Skeletal muscle cell (primary cell): ENCODE data around the gene TMEM35A.
"Not testable (repeated sequence)": the region's sequence is repeated elsewhere in the genome, so short reads cannot be mapped to it uniquely, and the experiment has no call there.

Source experiments
- DNase-seq: peaks from one replicate; pipeline ENCODE4 v3.0.0-alpha.2; 2010; ENCODE audit warnings: low read depth
- H3K4me3 ChIP-seq: 2 replicates; pipeline ENCODE4 v1.5.1; 2011; ENCODE audit warnings: low read depth, mild to moderate bottlenecking, control low read depth, low read length, moderate library complexity

The TMEM35A gene, protein sequence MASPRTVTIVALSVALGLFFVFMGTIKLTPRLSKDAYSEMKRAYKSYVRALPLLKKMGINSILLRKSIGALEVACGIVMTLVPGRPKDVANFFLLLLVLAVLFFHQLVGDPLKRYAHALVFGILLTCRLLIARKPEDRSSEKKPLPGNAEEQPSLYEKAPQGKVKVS

DNA sequence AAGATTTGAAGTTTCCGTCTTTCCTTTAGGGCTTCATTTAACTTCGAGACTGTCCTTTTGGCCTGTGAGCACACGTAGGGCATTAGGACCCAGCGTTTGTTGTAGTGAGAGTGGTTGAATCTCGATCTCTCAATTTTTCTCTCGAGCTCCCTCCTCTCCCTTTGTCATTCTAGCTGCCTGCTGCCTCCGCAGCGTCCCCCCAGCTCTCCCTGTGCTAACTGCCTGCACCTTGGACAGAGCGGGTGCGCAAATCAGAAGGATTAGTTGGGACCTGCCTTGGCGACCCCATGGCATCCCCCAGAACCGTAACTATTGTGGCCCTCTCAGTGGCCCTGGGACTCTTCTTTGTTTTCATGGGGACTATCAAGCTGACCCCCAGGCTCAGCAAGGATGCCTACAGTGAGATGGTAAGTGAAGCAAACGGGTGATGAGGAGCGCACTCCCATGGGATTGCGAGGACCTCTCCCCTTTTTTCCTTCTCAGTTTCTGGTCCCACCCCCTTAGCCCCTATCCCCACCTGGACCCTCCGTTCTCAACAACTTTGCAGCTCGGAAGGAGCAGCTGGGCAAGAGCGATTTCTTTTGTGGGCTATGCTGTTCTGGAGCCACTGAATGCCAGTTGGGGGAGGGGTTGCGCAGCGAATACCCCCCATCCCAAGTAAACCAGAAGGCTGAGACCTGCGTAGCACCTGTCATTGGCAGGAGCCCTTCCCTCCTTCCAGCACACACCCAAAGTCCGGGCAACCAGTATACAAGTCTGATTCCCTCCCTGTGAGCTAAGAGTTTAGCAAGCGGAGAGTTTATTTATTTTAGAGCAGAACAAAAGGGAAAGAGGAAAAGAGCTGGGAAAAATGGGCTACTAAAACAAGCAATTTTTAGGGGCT, at the start of gene TMEM35A:
TSS of gene TMEM35A (plus strand) at position 164 of the 883 bp plus-strand sequence. CDS start at position 288, 124 bp downstream.
- DNase-seq = no peak
- peak within 1 kb of the TSS; percentile 52 for H3K4me3 ChIP-seq

DNA sequence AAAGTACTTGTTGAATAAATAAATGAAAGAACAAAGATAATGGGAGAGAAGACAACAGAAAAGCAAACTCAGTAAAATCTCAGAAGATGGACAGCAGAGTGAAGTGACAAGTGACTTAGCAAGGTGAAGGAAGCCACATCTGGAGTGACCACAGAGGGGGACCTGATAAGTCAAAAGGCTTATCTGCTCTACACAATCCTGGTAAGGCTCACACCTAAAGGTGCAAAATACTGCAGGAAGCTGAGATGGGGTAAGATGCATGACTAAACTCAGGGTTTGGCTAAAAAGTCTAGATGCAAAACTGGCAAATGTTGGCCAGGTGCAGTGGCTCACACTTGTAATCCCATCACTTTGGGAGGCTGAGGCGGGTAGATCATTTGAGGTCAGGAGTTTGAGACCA, 49.0 kb upstream of the TMEM35A start:
- H3K4me3 ChIP-seq = no peak overlapping the region
- DNase-seq = no peak

DNA sequence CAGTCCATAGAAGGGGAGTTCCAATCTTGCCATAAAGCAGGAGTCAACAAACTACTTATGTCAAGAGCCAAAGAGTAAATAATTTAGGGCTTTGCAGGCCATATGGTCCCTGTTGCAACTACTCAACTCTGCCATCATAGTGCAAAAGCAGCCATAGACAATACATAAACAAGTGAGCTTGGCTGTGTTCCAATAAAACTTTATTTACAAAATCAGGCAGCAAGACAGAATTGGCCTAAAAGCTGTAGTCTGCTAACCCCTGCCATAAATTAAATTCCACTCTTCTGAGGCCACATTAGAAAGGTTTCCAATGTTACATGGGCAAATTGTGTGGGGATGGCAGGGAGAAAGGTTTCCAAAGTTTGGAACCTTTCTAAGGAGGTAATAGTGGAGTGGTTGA, 41.4 kb upstream of the TMEM35A start:
- no peak overlapping the region for H3K4me3 ChIP-seq
- DNase-seq = no peak

DNA sequence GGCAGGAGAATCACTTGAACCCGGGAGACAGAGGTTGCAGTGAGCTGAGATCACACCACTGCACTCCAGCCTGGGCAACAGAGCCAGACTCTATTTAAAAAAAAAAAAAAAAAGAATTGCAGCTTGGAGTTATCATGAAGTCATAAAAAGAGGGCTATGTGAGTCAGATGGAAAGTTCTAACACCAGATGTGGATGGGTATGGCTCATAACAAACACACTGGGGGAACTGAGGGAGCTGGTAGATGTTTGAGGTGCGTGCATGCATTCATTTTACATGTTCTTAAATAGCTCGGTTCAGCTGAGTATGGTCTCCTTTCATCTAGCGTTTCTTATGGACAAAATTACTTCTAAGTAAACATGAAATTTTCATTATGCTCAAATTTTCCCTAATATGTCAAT, 38.5 kb upstream of the TMEM35A start:
- DNase-seq = no peak
- no peak overlapping the region for H3K4me3 ChIP-seq

DNA sequence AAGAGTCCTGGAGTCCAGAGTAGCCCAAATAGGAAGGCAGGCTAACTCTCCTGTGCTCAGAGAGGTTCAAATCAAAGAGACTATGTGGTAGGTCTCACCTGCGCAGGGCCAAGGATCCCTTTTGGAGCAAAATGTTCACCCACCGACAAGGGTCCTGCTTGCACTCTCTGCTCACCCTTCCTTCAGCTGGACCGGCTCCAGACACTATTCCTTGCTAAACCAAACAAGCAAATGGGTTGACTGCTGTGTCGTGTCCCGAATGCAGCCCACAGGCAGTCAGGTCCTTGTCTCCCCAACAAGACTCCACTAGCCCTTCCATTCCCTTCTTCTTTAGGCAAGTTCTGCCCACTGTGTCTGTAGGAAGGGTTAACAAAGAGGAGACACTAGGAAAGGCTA, 27.5 kb upstream of the TMEM35A start:
- DNase-seq = no peak
- H3K4me3 ChIP-seq = peak overlapping the region; percentile 60

DNA sequence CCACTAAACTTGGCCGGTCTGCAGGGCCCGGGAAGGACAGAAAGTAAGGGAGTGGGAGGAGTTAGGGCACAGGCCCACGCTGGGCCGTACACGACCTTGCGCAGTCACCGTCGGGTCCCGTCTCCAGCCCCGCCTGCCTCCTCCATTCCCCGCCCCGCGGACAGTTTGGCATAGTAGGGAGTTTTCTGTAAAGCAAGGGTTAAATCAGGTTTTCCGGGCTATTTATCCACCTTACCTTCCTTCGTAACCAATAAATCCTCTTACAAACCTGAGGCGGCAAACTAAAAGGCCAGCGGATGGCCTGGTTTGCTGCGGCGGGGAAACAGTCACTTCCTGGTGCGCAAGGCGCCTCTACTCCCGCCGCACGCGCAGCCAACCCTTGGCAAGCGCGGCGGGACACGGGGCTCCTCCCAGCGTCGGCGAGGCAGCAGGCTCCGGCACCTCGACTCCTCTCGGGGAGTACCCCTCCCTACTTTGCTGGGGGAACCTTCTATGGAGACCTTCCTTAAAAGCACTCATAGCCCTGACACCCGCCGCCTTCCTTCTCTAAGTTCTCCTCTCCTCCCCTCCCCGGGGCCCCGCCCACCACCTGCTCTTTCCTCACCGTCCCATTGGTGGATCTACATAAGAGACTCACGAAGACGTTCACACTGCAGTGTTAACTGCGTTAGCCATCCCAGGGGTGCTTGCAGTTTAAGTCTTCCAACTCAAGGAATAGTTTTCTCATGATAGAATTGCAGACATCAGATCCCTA, 27.0 kb upstream of the TMEM35A start, which contains the start of gene TRMT2B:
TSS of gene TRMT2B (minus strand) at position 563 of the 754 bp plus-strand sequence. CDS start 9,822 bp downstream, outside the sequence.
- peak; percentile 19 for DNase-seq
- H3K4me3 ChIP-seq = peak within 1 kb of the TSS; percentile 60

DNA sequence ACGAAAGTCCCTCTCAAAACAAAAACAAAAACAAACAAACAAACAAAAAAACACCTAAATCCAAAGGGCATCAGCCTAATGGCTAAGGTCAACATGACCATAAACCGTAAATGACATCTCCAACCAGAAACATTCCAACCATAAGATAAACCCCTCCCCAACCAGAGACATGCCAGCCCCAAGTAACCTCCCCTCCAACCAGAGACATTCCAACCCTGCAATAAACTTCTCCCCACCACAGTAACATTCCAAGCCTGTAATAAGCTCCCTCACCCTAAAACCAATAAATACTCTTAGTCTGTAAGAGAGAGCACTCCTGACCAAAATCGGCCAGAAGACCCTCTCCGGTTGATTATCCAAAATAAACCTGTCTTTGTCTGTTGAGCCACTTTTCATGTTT, 22.1 kb upstream of the TMEM35A start:
- not testable (repeated sequence) for H3K4me3 ChIP-seq, DNase-seq

DNA sequence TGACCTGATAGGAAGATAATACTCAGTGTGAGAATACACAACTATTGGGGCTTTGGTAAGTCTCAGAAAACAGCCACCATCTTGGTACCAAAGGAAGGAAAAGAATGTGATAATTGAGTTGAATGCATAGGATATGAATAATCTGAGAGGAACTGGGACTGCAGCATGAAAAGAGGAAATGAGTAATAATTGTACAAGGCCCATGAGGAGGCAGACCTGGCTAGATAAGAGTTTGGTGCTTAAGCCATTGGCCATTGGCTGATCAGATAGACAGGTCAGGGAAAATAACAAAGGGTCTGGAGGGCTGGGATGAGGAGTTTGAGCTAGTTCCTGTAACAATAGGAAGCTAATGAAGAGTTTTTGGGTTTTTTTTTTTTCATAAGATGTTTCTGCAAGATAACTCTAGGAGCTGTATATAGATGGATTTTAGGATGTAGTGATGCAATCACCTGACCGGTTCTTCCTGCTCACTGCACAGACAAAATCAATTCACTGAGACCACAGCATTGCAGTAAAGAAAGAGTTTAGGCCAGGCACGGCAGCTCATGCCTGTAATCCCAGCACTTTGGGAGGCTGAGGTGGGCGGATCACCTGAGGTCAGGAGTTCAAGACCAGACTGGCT, 21.5 kb upstream of the TMEM35A start:
- H3K4me3 ChIP-seq = no peak overlapping the region
- DNase-seq = no peak

DNA sequence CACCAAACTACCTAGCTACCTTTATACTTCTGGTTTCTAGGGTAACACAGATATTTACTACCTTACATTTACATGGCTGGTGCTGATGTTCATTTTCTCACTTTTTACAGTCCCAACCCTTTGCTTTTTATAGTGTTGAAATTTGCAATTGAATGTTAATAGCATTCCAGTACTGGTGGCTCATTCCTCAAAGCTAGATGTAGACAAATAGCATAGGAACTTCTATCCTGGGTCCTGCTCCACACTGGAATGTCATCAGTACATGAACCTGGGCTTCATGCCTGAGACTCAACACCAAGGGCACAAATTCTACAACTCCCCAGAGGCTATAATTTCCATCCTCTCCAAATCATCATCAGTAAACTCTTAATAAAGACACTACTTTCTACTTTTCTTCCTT, 16.5 kb upstream of the TMEM35A start:
- DNase-seq = no peak
- no peak overlapping the region for H3K4me3 ChIP-seq

DNA sequence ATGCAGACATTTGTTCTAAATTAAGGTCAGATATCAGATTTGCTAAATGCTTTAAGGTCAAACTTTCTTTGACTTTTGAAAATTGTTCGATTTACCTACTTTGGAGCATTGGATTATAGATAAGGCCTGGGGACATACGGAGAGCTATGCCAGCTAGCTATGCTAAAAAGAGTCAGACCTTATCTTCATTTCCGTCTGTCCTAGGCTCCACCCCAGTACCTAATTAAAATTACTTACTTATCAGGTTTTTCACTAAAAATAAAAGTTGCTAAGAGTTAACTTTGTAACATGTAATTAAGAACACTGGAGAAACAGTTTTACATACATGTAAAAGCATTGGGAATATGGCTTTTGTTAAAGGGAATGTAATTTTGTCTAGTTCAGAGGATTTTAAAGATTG, 7.1 kb upstream of the TMEM35A start:
- H3K4me3 ChIP-seq = no peak overlapping the region
- no peak for DNase-seq

DNA sequence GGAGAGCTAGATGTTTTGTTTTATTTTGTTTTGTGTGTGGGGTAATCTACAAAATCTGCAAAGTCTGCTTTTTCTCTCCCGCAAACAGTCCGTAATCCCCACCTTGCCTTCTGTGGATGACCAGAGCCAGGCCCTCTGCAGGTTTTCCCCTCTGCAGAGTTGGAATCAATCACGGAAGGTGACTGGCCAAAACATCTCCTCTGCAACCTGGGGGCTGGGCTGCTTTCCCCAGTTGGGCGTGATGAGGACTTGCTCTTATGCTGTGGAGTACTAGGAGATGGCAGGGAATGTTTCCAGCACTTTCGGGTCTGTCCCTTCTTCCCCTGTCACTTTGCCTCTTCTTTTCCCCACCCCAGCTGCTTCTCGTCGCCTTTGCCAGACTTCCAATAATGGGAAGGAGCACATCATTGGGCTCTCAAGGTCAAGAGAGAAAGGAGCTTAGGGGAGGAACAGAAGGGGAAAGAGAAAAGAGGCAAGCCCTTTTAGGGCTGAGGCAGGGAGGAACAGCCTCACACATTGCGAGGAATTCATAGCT, 1.1 kb downstream of the TMEM35A start:
- H3K4me3 ChIP-seq = peak overlapping the region; percentile 52
- no peak for DNase-seq

DNA sequence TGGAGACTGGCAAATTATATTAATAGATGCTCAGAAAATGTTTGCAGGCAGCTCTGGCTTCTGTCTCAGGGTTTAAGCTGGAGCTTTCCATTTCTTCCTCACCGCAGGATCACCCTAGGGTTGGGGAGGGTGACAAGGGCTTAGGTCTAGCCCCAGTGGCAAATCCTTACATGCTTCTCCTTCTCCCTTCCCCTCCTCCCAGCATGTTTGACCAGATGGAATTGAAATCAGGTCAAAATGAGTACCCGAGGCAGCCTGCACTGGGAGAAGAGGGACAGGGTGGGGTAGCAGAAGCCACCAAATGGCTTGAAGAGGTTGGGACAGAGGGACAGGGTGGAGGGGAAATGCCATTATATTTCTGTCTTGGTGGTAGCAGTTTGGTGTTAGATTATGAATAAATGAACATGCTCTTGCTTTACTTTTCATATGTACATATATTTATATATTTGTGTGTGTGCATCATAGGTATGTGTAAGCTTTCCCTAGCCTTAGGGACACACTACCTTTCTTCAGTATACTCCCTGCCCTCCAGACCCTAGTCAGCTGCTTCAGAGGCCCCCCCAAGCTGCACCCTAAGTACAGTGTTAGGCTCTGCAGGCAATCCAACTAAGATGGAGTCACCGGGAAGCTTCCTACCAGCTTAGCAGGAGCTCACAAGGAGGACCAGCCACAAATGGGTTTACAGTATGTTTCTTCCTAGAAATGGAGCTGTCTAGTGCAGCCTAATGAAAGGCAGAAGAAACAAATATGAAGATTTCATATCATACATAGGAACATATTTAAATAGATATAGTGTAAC, 1.8 kb downstream of the TMEM35A start:
- no peak for DNase-seq
- H3K4me3 ChIP-seq = peak overlapping the region; percentile 52

DNA sequence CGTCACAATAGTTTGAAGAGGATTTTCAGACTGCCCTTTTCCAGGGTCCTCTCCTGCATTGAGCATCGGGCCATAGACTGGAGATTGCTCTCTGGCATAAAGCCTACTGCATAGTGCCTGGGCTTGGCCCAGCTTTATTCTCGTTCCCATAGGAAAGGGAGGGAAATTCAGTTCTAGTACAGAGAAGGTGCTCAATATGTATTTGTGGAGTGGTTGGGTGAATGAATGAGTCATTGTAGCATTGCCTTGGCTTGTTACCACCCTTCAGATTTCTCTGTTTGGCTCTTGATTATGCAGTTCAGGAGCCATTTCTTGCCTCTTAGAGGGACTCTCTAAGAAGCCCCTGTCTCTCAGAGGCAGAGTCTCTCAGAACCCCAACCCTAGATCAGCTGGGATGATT, 2.6 kb downstream of the TMEM35A start:
- no peak overlapping the region for H3K4me3 ChIP-seq
- DNase-seq = no peak

DNA sequence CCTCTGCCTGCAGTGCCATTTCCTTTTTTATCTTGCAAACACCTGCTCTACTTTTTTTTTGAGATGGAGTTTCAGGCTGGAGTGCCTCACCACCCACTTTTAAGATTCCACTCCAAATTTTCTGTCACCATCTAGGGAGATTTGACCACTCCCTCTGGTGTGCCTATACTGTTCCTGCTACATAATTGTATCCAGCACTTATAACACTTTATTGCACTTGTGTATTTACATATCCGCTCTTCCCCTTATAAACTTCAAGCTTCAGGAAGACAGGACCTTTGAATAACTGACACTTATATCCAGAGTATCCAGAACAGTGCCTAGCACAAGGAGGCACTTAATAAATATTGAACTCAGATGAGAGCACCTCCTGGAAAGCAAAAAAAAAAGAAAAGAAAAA, 13.1 kb downstream of the TMEM35A start:
- no peak overlapping the region for H3K4me3 ChIP-seq

DNA sequence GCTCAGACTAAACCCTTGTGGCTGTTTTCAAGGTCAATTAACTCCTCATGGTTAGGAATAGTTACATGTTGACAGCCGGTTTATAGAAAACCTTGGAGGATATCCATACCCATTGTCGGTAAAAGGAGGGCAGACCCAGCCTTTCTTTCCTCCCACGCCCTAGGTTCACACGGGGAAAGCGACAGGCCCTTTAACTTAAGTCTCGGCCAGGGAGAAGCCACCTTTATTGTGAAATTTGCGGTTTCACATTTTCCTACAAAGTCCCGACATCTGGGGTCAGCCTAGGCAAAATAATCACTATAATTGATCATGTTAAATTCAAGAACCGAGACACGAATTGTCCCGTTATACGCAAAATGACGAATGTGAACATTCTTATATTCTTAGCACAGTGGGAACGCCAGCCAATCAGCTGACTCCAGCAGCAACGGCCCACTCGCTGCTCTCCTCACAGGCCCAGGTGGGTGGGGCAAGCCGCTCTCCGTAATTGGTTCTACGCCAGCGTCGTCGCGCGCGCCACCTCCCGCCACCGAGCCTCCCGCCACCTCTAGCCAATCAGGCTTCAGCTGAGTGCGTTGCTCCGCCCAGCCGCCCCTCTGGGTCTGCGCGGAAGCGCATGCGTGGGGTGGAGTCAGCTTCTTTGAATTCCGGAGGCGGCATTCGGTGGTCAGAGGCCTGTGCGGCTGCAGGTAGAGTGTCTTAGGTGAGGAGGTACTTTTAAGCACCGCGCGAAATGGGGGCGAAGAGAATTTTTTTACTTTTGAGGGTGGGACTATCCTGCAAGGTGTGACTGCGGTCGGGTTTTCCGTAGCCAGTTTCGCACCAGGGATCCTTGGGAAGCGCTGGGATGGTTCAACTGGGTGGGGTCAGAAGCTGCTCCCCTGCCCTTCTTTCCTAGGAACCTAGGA, 19.1 kb downstream of the TMEM35A start, which contains the start of gene CENPI:
TSS of gene CENPI (plus strand) at position 659 of the 908 bp plus-strand sequence. CDS start 2,867 bp downstream, outside the sequence.
- DNase-seq = peak; percentile 78
- H3K4me3 ChIP-seq = peak within 1 kb of the TSS; percentile 59

More for the DNA sequence above, 13.1 kb downstream of the TMEM35A start:
- DNase-seq = no peak

DNA sequence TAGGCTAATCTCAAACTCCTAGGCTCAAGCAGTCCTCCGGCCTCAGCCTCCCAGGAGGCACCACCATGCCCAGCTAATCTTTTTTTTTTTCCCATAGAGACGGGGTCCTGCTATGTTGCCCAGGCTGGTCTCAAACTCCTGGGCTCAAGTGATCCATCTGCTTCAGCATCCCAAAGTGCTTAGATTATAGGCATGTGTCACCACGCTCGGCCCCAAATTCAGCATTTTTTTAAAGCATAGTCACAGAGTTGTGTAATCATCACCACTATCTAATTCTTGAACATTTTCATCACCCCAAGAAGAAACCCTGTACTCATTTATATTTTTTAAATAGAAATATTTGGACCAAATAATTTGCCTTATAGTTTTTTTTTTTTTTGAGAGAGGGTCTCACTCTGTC, 29.6 kb downstream of the TMEM35A start:
- peak; percentile 9 for DNase-seq
- no peak overlapping the region for H3K4me3 ChIP-seq

DNA sequence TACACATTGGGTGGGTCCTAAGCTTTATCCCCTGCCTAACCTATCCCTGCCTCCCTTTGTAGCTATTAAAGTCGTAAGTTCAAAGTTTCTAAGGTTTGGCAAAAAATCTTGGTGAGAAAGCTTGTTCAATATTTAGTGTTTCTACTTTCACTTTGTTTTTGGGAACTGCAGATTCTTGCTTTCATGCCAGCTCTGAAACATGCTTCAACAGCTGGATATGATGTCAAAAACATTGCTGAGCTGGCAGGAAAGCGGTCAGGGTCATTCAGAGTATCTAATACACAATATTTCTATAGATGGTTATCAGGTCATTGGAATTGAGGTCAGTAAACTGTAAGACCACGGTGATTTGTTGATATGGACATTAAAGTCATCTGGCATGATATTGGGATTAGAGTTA, 39.0 kb downstream of the TMEM35A start:
- H3K4me3 ChIP-seq = no peak overlapping the region
- DNase-seq = peak; percentile 10

DNA sequence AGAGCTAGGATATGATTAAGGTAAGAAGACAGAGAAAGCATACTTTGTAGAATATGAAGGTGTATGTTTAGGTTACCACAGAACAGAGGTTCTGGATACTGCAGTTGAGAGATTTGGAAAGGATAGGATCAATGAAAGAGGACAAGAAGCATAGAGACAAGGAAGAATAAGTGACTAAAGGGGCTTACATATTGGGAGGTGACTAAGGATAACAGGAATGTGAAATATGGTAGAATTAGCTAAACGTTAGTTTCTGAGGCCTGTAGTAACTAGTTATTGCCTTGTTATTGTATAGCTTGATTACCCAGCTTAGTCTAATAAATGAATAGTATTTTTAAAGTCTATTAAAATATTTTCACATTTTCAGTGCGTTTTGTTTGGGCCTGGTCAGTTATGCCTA, 57.6 kb downstream of the TMEM35A start:
- DNase-seq = no peak
- H3K4me3 ChIP-seq = no peak overlapping the region
